Activated T-cell treated with anti-CD3 and anti-CD28 coated beads, Interleukin-2, amount 50 U/mL, for 72 hours (primary cell): Measurements from ENCODE around the gene CACHD1. TPM values are rescaled to one million over a fixed set of nuclear protein-coding genes. Genes with fewer than 3 reads are reported as not detected.
"Not testable (repeated sequence)": the region's sequence is repeated elsewhere in the genome, so short reads cannot be mapped to it uniquely, and the experiment has no call there.

Source experiments
- ATAC-seq, 2 donors: fragments of 150-1000 bp; cut with Tn5 transposase; replicated peaks in 1 of 2; 2 replicates each; pipeline ENCODE4 v1.10.0; 2021; ENCODE audit warnings: moderate library complexity in 2 of 2, mild to moderate bottlenecking in 1 of 2
- DNase-seq, 2 donors: peaks; one replicate each; pipeline ENCODE4 v3.0.0; 2021 to 2022; ENCODE audit warnings: mixed read lengths in 1 of 2
- H3K27ac Mint-ChIP-seq: one replicate; pipeline ENCODE4 v1.8.0; 2022; ENCODE audit warnings: mild to moderate bottlenecking, moderate library complexity, mixed read lengths
- H3K27me3 Mint-ChIP-seq: one replicate; pipeline ENCODE4 v1.8.0; 2022; ENCODE audit warnings: low read depth, mixed read lengths
- H3K36me3 Mint-ChIP-seq, 2 donors: one replicate each; pipeline ENCODE4 v1.8.0; 2022; ENCODE audit warnings: mixed read lengths in 2 of 2, mild to moderate bottlenecking in 1 of 2; ENCODE audit not compliant: insufficient read depth in 2 of 2
- H3K4me1 Mint-ChIP-seq: one replicate; pipeline ENCODE4 v1.8.0; 2022; ENCODE audit warnings: low read depth, mixed read lengths
- H3K4me3 Mint-ChIP-seq, 2 donors: one replicate each; pipeline ENCODE4 v1.8.0; 2022; ENCODE audit warnings: mild to moderate bottlenecking in 2 of 2, mixed read lengths in 2 of 2, moderate library complexity in 2 of 2
- H3K9me3 Mint-ChIP-seq, 2 donors: one replicate each; pipeline ENCODE4 v1.8.0; 2022; ENCODE audit warnings: mixed read lengths in 2 of 2
- total RNA-seq, 2 donors: library from RNA; stranded (reverse); gene quantifications; one replicate each; pipeline ENCODE4 v1.2.3, GENCODE V29; 2022

CACHD1 gene
- total RNA-seq, 2 donors from 2014 or later: 1.6 to 3.7 TPM

- Mint-ChIP-seq H3K4me1 (peaks cover 5% of the 10 kb centered on the region), H3K27ac (no peak overlapping the region)
- no peak for ATAC-seq
Measured at GRCh38 chr1:64581843-64582185, 111.9 kb downstream of the CACHD1 start.

GRCh38 chr1:64584479-64584878, 114.5 kb downstream of the CACHD1 start:
- peaks cover 5% of the 10 kb centered on the region for H3K4me1 Mint-ChIP-seq
- DNase-seq: no peak
- H3K9me3 Mint-ChIP-seq: peaks cover 0 to 1% of the 10 kb centered on the region in 2 donors
- no peak overlapping the region for H3K4me3 Mint-ChIP-seq
- no peaks in the 10 kb centered on the region for H3K36me3 Mint-ChIP-seq
- no peak overlapping the region for H3K27ac Mint-ChIP-seq
- ATAC-seq: no peak
- no peaks in the 10 kb centered on the region for H3K27me3 Mint-ChIP-seq

More at GRCh38 chr1:64581843-64582185, 111.9 kb downstream of the CACHD1 start:
- Mint-ChIP-seq H3K27me3 (no peaks in the 10 kb centered on the region), H3K36me3 (no peaks in the 10 kb centered on the region), H3K4me3 (no peak overlapping the region), H3K9me3 (peaks cover 0 to 1% of the 10 kb centered on the region in 2 donors)
- no peak for DNase-seq

- ATAC-seq (no peak), DNase-seq (no peak)
- H3K36me3 Mint-ChIP-seq: no peaks in the 10 kb centered on the region
- no peak overlapping the region for H3K4me3 Mint-ChIP-seq
- H3K4me1 Mint-ChIP-seq: peaks cover 5% of the 10 kb centered on the region
- no peak overlapping the region for H3K27ac Mint-ChIP-seq
- no peaks in the 10 kb centered on the region for H3K9me3 Mint-ChIP-seq
- no peaks in the 10 kb centered on the region for H3K27me3 Mint-ChIP-seq
Measured at GRCh38 chr1:64588876-64589275, 118.9 kb downstream of the CACHD1 start.

- DNase-seq (no peak), ATAC-seq (no peak)
- H3K27ac Mint-ChIP-seq: no peak overlapping the region
- no peaks in the 10 kb centered on the region for H3K27me3 Mint-ChIP-seq
- no peaks in the 10 kb centered on the region for H3K9me3 Mint-ChIP-seq
- H3K36me3 Mint-ChIP-seq: no peaks in the 10 kb centered on the region
- H3K4me3 Mint-ChIP-seq: no peak overlapping the region
- H3K4me1 Mint-ChIP-seq: peaks cover 3% of the 10 kb centered on the region
Measured at GRCh38 chr1:64590316-64590715, 120.4 kb downstream of the CACHD1 start.

- H3K27ac Mint-ChIP-seq: no peak overlapping the region
- no peak overlapping the region for H3K4me3 Mint-ChIP-seq
- H3K4me1 Mint-ChIP-seq: no peaks in the 10 kb centered on the region
- no peak for DNase-seq
- ATAC-seq: no peak
- H3K36me3 Mint-ChIP-seq: no peaks in the 10 kb centered on the region
- H3K9me3 Mint-ChIP-seq: no peaks in the 10 kb centered on the region
- H3K27me3 Mint-ChIP-seq: no peaks in the 10 kb centered on the region
Measured at GRCh38 chr1:64594446-64594845, 124.5 kb downstream of the CACHD1 start.

- no peaks in the 10 kb centered on the region for H3K27me3 Mint-ChIP-seq
- DNase-seq: no peak
- H3K9me3 Mint-ChIP-seq: peaks cover 0 to 1% of the 10 kb centered on the region in 2 donors
- H3K36me3 Mint-ChIP-seq: no peaks in the 10 kb centered on the region
- H3K27ac Mint-ChIP-seq: no peak overlapping the region
- H3K4me1 Mint-ChIP-seq: no peaks in the 10 kb centered on the region
- no peak for ATAC-seq
- no peak overlapping the region for H3K4me3 Mint-ChIP-seq
Measured at GRCh38 chr1:64595871-64596515, 126.1 kb downstream of the CACHD1 start.

GRCh38 chr1:64597113-64597512, 127.2 kb downstream of the CACHD1 start:
- Mint-ChIP-seq H3K27me3 (no peaks in the 10 kb centered on the region), H3K27ac (no peak overlapping the region), H3K4me3 (no peak overlapping the region), H3K4me1 (no peaks in the 10 kb centered on the region), H3K36me3 (no peaks in the 10 kb centered on the region), H3K9me3 (peaks cover 0 to 1% of the 10 kb centered on the region in 2 donors)
- no peak for ATAC-seq
- DNase-seq: no peak

GRCh38 chr1:64598100-64598571, 128.2 kb downstream of the CACHD1 start:
- no peaks in the 10 kb centered on the region for H3K36me3 Mint-ChIP-seq
- ATAC-seq (no peak), DNase-seq (no peak)
- no peak overlapping the region for H3K27ac Mint-ChIP-seq
- peaks cover 0 to 1% of the 10 kb centered on the region in 2 donors for H3K9me3 Mint-ChIP-seq
- no peak overlapping the region for H3K4me3 Mint-ChIP-seq
- no peaks in the 10 kb centered on the region for H3K27me3 Mint-ChIP-seq
- H3K4me1 Mint-ChIP-seq: no peaks in the 10 kb centered on the region

GRCh38 chr1:64599242-64599641, 129.3 kb downstream of the CACHD1 start:
- DNase-seq (no peak), ATAC-seq (no peak)
- no peak overlapping the region for H3K27ac Mint-ChIP-seq
- no peaks in the 10 kb centered on the region for H3K4me1 Mint-ChIP-seq
- no peak overlapping the region for H3K4me3 Mint-ChIP-seq
- H3K36me3 Mint-ChIP-seq: no peaks in the 10 kb centered on the region
- H3K9me3 Mint-ChIP-seq: peaks cover 0 to 1% of the 10 kb centered on the region in 2 donors
- H3K27me3 Mint-ChIP-seq: no peaks in the 10 kb centered on the region

- H3K27me3 Mint-ChIP-seq: no peaks in the 10 kb centered on the region
- peaks cover 0 to 1% of the 10 kb centered on the region in 2 donors for H3K9me3 Mint-ChIP-seq
- DNase-seq: no peak
- H3K27ac Mint-ChIP-seq: no peak overlapping the region
- H3K36me3 Mint-ChIP-seq: no peaks in the 10 kb centered on the region
- H3K4me3 Mint-ChIP-seq: no peak overlapping the region
- H3K4me1 Mint-ChIP-seq: no peaks in the 10 kb centered on the region
- ATAC-seq: no peak
Measured at GRCh38 chr1:64601207-64601606, 131.3 kb downstream of the CACHD1 start.

GRCh38 chr1:64608005-64608650, 138.2 kb downstream of the CACHD1 start:
- no peak for DNase-seq
- Mint-ChIP-seq H3K4me1 (no peaks in the 10 kb centered on the region), H3K27ac (no peak overlapping the region), H3K27me3 (no peaks in the 10 kb centered on the region), H3K9me3 (peaks cover 4% of the 10 kb centered on the region in 2 donors), H3K4me3 (no peak overlapping the region), H3K36me3 (peaks cover 5 to 9% of the 10 kb centered on the region in 2 donors)
- ATAC-seq: no peak

- no peak overlapping the region for H3K4me3 Mint-ChIP-seq
- no peak for ATAC-seq
- no peak overlapping the region for H3K27ac Mint-ChIP-seq
Measured at GRCh38 chr1:64608651-64609048, 138.7 kb downstream of the CACHD1 start.

GRCh38 chr1:64610950-64611349, 141.0 kb downstream of the CACHD1 start:
- not testable (repeated sequence) for H3K27me3 Mint-ChIP-seq, H3K4me3 Mint-ChIP-seq, H3K27ac Mint-ChIP-seq, ATAC-seq, H3K9me3 Mint-ChIP-seq, DNase-seq, H3K36me3 Mint-ChIP-seq, H3K4me1 Mint-ChIP-seq

More at GRCh38 chr1:64608651-64609048, 138.7 kb downstream of the CACHD1 start:
- no peaks in the 10 kb centered on the region for H3K27me3 Mint-ChIP-seq
- peaks cover 4% of the 10 kb centered on the region in 2 donors for H3K9me3 Mint-ChIP-seq
- no peak for DNase-seq
- H3K4me1 Mint-ChIP-seq: no peaks in the 10 kb centered on the region
- H3K36me3 Mint-ChIP-seq: peaks cover 5 to 9% of the 10 kb centered on the region in 2 donors
